ENCODE data around the gene COLEC11.

- TF ChIP-seq, protein P1, sequence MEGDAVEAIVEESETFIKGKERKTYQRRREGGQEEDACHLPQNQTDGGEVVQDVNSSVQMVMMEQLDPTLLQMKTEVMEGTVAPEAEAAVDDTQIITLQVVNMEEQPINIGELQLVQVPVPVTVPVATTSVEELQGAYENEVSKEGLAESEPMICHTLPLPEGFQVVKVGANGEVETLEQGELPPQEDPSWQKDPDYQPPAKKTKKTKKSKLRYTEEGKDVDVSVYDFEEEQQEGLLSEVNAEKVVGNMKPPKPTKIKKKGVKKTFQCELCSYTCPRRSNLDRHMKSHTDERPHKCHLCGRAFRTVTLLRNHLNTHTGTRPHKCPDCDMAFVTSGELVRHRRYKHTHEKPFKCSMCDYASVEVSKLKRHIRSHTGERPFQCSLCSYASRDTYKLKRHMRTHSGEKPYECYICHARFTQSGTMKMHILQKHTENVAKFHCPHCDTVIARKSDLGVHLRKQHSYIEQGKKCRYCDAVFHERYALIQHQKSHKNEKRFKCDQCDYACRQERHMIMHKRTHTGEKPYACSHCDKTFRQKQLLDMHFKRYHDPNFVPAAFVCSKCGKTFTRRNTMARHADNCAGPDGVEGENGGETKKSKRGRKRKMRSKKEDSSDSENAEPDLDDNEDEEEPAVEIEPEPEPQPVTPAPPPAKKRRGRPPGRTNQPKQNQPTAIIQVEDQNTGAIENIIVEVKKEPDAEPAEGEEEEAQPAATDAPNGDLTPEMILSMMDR (IDR thresholded peaks at IDR 0.05; ENCODE audit: borderline replicate concordance, extremely low read depth, low read length, poor library complexity, severe bottlenecking): no peak
- no peak for TF ChIP-seq EZH2 (IDR thresholded peaks at IDR 0.05; ENCODE audit: borderline replicate concordance, low read depth, low read length, severe bottlenecking)
Measured at GRCh38 chr2:3585261-3586109, 9.4 kb upstream of the COLEC11 start.

Data from DND-41 (cell line).